ENCODE results near the gene ADAM23.

ADAM23 gene

DNA sequence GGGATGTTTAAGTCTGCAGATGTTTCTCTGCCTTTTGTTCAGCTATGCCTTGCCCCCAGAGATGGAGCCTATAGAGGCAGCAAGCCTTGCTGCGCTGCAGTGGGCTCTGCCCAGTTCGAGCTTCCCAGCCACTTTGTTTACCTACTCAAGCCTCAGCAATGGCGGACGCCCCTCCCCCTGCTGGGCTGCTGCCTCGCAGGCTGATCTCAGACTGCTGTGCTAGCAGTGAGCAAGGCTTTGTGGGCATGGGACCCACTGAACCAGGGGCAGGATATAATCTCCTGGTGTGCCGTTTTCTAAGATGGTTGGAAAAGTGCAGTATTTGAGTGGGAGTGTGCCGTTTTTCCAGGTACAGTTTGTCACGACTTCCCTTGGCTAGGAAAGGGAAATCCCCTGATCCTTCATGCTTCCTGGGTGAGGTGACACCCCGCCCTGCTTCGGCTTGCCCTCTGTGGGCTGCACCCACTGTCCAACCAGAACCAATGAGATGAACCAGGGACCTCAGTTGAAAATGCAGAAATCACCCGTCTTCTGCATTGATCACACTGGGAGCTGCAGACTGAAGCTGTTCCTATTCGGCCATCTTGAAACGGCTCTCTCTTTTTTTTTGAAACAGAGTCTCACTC, 27.6 kb upstream of the ADAM23 start:
- H3K4me3 ChIP-seq (ENCODE audit: low read depth, low read length): no peak overlapping the region
- no peaks in the 10 kb centered on the region for H3K9me3 ChIP-seq (ENCODE audit: severe bottlenecking)
- DNase-seq: no peak
- H3K27ac ChIP-seq: no peak overlapping the region
- TF ChIP-seq, protein P1, sequence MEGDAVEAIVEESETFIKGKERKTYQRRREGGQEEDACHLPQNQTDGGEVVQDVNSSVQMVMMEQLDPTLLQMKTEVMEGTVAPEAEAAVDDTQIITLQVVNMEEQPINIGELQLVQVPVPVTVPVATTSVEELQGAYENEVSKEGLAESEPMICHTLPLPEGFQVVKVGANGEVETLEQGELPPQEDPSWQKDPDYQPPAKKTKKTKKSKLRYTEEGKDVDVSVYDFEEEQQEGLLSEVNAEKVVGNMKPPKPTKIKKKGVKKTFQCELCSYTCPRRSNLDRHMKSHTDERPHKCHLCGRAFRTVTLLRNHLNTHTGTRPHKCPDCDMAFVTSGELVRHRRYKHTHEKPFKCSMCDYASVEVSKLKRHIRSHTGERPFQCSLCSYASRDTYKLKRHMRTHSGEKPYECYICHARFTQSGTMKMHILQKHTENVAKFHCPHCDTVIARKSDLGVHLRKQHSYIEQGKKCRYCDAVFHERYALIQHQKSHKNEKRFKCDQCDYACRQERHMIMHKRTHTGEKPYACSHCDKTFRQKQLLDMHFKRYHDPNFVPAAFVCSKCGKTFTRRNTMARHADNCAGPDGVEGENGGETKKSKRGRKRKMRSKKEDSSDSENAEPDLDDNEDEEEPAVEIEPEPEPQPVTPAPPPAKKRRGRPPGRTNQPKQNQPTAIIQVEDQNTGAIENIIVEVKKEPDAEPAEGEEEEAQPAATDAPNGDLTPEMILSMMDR (IDR thresholded peaks at IDR 0.05; ENCODE audit: low read depth, low read length): no peak
- no peaks in the 10 kb centered on the region for H3K36me3 ChIP-seq
- no peaks in the 10 kb centered on the region for H3K27me3 ChIP-seq (ENCODE audit: insufficient read depth, low read depth, severe bottlenecking)

DNA sequence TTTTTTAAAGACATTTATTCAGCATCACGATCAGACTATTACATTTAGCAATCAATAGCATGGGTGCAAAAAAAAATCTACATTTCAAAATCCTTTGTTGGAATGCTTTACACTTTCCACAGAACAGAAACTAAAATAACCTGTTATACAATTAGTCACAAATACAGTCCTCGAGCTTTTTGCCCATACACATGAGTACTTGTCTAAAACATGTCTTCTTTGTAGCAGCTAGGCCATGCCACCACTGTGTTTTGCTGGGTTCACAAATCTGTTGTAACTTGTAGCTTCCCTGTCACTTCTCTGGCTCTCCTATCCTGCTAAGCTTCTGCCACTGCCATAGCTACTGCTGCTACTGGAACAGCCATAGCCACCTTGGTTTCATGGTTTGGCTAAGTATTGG, 24.4 kb upstream of the ADAM23 start:
- no peak overlapping the region for H3K27ac ChIP-seq

DNA sequence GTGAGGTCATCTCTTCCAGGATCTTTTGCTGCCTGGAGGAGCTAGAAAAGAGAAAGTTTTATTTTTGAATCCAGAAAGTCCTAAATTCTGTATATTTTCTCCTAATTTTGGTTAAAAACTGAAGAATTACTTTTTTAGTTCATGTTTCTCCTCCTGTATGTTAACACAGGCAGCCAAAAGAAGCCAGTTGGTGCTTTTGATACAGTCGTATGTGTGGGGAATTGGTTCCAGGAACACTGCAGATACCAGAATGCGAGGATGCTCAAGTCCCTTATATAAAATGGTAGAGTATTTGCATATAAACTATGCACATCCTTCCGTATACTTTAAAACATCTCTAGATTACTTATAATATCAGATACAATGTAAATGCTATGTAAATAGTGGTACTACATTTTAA, 22.6 kb upstream of the ADAM23 start:
- Histone ChIP-seq H3K27me3 (ENCODE audit: insufficient read depth, low read depth, severe bottlenecking) (no peaks in the 10 kb centered on the region), H3K36me3 (no peaks in the 10 kb centered on the region), H3K27ac (no peak overlapping the region), H3K9me3 (ENCODE audit: severe bottlenecking) (no peaks in the 10 kb centered on the region), H3K4me3 (ENCODE audit: low read depth, low read length) (no peak overlapping the region)
- DNase-seq: no peak
- TF ChIP-seq, protein P1 (IDR thresholded peaks at IDR 0.05; ENCODE audit: low read depth, low read length): no peak

More for the DNA sequence above, 24.4 kb upstream of the ADAM23 start:
- Histone ChIP-seq H3K4me3 (ENCODE audit: low read depth, low read length) (no peak overlapping the region), H3K9me3 (ENCODE audit: severe bottlenecking) (no peaks in the 10 kb centered on the region), H3K27me3 (ENCODE audit: insufficient read depth, low read depth, severe bottlenecking) (no peaks in the 10 kb centered on the region), H3K36me3 (no peaks in the 10 kb centered on the region)
- DNase-seq: no peak
- TF ChIP-seq, protein P1 (IDR thresholded peaks at IDR 0.05; ENCODE audit: low read depth, low read length): no peak

DNA sequence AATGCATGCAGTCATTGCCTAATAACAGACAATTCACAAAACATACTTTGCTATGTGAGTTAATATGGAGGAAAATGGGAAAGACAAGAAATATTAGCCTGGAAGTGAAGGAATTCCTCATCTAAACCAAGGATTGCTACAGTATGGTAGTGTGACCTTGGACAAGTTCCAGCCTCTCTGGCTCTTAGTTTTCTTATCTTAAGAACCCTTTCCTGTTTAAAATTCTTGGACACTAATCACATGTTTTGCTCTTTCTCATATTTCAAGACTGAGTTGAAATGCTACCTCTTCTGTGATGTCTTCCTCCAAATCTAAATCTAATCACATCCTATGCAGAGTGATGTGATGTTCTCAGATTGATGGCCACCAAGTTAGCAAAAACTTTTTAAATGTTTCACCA, 20.8 kb upstream of the ADAM23 start:
- Histone ChIP-seq H3K9me3 (ENCODE audit: severe bottlenecking) (no peaks in the 10 kb centered on the region), H3K27me3 (ENCODE audit: insufficient read depth, low read depth, severe bottlenecking) (no peaks in the 10 kb centered on the region), H3K36me3 (no peaks in the 10 kb centered on the region), H3K27ac (no peak overlapping the region), H3K4me3 (ENCODE audit: low read depth, low read length) (no peak overlapping the region)
- no peak for DNase-seq
- TF ChIP-seq, protein P1 (IDR thresholded peaks at IDR 0.05; ENCODE audit: low read depth, low read length): no peak

DNA sequence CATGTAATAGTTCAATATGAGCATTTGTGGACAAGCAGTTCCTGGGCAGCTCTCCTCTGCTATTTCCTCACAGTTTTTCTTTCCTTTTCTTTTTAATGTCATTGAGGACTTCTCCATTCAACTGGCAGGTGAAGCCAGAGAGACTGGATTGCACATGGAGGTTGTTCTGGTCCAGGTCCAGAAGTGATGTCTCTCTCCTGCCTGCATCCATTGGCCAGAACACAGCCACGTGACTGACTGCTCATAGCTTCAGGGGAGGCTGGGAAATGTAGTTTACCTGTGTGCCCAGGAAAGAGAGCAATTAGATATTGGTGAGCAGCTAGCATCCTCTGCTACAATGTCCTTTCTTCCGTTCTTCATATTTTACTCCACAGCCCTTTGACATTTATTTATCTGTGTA, 20.2 kb upstream of the ADAM23 start:
- Histone ChIP-seq H3K27ac (no peak overlapping the region), H3K9me3 (ENCODE audit: severe bottlenecking) (no peaks in the 10 kb centered on the region), H3K27me3 (ENCODE audit: insufficient read depth, low read depth, severe bottlenecking) (no peaks in the 10 kb centered on the region), H3K36me3 (no peaks in the 10 kb centered on the region), H3K4me3 (ENCODE audit: low read depth, low read length) (no peak overlapping the region)
- TF ChIP-seq, protein P1 (IDR thresholded peaks at IDR 0.05; ENCODE audit: low read depth, low read length): no peak
- DNase-seq: no peak

DNA sequence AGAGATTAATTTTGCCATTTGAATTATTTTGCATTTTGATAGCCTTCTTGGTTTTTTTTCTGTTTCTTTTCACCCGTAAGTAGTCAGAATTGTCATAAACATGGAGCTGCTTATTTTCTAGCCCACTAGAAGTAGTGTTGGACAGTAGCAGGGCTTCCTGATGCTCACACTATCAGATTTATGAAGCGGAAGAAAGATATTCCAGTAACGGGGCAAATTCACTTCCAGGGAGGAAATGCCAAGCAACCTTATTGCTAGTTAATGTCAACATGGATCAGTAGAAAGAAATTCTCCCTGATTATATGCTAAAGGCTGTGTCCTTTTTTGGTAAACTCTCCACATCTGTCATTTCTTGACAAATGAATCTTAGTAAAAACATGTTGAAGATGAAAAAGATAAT, 19.2 kb upstream of the ADAM23 start:
- TF ChIP-seq, protein P1 (IDR thresholded peaks at IDR 0.05; ENCODE audit: low read depth, low read length): no peak
- no peak overlapping the region for H3K27ac ChIP-seq

More for the DNA sequence above, 19.2 kb upstream of the ADAM23 start:
- H3K36me3 ChIP-seq: no peaks in the 10 kb centered on the region
- no peak overlapping the region for H3K4me3 ChIP-seq (ENCODE audit: low read depth, low read length)
- no peak for DNase-seq
- H3K9me3 ChIP-seq (ENCODE audit: severe bottlenecking): no peaks in the 10 kb centered on the region
- no peaks in the 10 kb centered on the region for H3K27me3 ChIP-seq (ENCODE audit: insufficient read depth, low read depth, severe bottlenecking)
